ENCODE measurements around the gene ADCYAP1R1.

The ADCYAP1R1 gene

DNA sequence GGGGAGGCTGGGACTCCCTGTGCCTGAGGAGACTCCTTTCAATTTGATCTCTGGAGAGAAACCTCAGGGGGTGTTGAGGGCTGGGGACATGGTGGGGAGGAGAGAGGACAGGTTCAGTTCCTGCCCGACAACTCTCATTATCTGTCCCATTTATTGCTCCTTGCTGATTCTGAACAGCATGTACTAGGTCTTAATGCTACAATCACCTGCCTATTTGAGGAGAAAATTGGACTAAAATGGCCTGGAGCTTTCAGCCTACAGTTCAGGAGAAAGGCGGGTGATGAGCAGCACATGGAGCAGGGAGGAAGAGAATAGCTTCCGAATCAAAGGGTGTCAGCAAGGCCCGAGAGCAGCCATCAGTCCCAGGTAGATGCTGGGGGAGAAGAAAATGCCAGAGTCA lies 30.0 kb upstream of the ADCYAP1R1 start:
- TF ChIP-seq, protein P1, sequence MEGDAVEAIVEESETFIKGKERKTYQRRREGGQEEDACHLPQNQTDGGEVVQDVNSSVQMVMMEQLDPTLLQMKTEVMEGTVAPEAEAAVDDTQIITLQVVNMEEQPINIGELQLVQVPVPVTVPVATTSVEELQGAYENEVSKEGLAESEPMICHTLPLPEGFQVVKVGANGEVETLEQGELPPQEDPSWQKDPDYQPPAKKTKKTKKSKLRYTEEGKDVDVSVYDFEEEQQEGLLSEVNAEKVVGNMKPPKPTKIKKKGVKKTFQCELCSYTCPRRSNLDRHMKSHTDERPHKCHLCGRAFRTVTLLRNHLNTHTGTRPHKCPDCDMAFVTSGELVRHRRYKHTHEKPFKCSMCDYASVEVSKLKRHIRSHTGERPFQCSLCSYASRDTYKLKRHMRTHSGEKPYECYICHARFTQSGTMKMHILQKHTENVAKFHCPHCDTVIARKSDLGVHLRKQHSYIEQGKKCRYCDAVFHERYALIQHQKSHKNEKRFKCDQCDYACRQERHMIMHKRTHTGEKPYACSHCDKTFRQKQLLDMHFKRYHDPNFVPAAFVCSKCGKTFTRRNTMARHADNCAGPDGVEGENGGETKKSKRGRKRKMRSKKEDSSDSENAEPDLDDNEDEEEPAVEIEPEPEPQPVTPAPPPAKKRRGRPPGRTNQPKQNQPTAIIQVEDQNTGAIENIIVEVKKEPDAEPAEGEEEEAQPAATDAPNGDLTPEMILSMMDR (IDR thresholded peaks at IDR 0.05; ENCODE audit: low read depth, low read length) = no peak
- in situ Hi-C loops (cut with HindIII; ENCODE audit: low sequenced_read_pairs) = no loop called here
- H3K4me3 ChIP-seq (ENCODE audit: low read depth, low read length) = no peak overlapping the region
- no peak for DNase-seq (ENCODE audit: low read depth, low spot score)

DNA sequence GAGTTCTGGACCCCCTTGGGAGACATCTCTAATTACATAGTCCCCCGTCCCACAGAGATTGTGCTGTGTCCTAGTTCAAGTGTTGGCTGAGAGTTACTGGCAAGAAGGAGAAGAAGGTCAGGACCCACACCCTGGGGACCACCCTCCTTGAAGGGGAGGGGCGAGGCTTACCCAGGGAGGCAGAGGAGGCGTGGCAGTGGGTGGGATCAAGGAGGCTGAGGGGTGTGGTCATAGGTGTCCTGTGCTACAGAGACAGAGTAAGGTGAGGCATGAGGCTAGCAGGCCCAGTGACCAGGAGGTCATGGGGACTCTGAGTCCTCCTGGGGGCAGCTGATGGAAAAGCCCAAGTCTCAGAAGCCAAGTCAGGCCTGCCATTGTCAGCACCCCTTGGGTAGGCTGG lies 29.4 kb upstream of the ADCYAP1R1 start:
- in situ Hi-C loops (cut with HindIII; ENCODE audit: low sequenced_read_pairs) = no loop called here
- TF ChIP-seq, protein P1 (IDR thresholded peaks at IDR 0.05; ENCODE audit: low read depth, low read length) = no peak
- no peak overlapping the region for H3K4me3 ChIP-seq (ENCODE audit: low read depth, low read length)
- no peak for DNase-seq (ENCODE audit: low read depth, low spot score)

DNA sequence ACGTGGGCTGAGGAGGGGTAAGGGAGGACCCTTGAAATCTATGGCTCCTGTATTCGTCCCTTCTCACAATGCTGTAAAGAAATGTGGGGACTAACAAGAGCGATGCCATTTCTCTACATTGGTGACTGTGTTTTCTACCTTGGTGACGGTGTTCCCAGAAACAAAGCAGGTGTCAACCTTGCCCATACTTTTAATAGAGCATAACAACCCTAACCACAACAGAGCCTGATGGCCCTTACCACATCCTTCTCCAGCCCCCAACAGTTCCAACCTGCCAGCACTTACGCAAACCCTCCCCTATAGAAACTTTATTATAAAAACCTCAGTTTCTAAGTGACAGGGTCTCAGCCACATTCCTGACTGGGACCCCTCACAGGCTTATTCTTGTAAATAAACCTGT lies 28.2 kb upstream of the ADCYAP1R1 start:
- TF ChIP-seq, protein P1 (IDR thresholded peaks at IDR 0.05; ENCODE audit: low read depth, low read length) = no peak
- DNase-seq (ENCODE audit: low read depth, low spot score) = no peak
- in situ Hi-C loops (cut with HindIII; ENCODE audit: low sequenced_read_pairs) = no loop called here
- no peak overlapping the region for H3K4me3 ChIP-seq (ENCODE audit: low read depth, low read length)

DNA sequence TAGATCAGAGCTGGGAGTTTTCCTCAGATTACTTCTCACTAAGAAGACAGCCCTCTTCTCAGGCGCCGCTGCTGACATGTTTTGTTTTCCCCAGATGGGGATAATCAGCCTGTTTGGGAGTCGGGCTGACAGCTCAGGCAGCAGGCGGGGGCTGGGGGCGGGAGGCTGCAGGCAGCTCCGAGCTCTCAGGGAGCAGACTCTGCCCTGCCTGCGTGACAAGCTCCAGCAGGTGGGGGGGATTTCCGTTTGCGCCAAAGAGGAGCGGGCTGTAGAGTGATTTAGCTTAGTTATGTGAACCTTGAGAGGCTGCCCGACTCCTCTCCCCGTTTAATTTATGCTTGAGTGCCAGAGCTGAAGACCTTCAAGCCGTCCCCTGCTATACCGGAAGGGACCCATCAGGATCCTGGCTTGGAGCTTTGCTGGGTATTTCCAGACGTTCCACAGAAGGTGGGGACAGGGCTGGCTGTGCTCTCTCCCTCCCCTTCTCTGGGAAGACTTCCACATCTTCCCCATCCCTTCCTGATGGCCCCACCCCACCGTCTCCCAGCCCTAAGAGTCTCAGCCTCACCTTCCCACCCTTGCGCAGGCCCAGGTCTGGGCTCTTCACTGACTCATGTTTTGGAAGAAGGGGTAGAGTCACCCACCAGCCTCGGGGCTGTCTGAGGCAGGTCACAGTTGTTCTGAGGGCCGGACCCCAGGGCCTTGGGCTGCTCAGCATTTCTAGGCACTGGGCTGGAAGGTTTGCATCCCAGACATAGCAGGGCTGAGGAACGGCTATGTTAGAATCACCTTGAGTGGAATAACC lies 24.7 kb upstream of the ADCYAP1R1 start:
- DNase-seq (ENCODE audit: low read depth, low spot score) = no peak
- TF ChIP-seq, protein P1 (IDR thresholded peaks at IDR 0.05; ENCODE audit: low read depth, low read length) = no peak
- in situ Hi-C loops (cut with HindIII; ENCODE audit: low sequenced_read_pairs) = no loop called here
- no peak overlapping the region for H3K4me3 ChIP-seq (ENCODE audit: low read depth, low read length)

DNA sequence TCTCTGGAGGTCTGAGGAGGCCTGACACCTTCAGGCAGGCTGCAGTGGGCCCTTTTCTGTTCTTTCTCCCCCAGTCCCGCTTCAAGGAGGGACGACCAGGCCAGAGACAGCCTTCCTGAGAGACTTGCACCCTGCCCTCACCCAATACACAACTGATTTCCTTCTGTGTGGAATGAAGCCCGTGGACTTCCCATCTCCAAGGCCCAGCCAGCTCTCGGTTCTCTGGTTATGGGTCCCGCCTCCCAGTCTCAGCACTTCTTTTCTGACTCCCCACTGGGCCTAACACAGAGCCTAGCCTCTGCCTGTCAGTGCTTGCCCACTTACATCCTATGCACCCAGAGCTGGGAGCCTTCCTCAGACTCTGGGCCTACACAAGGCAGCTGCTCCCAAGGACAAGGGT lies 24.1 kb upstream of the ADCYAP1R1 start:
- in situ Hi-C loops (cut with HindIII; ENCODE audit: low sequenced_read_pairs) = no loop called here
- TF ChIP-seq, protein P1 (IDR thresholded peaks at IDR 0.05; ENCODE audit: low read depth, low read length) = no peak
- no peak overlapping the region for H3K4me3 ChIP-seq (ENCODE audit: low read depth, low read length)
- no peak for DNase-seq (ENCODE audit: low read depth, low spot score)

DNA sequence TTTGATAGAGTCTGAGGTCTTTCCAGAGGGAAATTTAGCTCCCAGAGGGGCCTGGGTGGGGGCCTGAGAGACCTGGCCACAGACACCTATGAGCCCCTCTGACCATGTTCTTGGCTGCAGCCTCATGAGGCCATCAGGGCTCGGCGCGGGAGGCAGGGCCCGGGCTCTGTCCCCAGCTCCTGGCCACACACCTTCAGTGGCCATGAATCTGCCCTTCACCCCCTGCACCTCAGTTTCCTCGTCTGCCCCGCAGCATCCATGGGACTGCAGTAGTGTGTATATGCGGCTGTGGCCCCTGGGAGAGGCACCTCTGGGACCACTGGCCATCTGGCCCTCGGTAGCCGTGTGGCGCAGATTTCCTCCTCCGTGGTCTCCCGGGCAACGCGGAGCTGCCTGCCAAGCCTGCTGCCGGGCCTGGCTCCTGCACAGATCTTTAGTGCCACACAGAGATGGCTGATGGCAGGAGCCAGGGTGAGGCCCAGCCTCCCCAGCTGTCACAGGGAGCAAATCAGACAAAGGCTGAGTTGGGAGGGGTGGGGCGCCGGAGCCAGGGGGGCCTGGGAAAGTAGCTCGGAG lies 23.6 kb upstream of the ADCYAP1R1 start:
- no peak for DNase-seq (ENCODE audit: low read depth, low spot score)
- TF ChIP-seq, protein P1 (IDR thresholded peaks at IDR 0.05; ENCODE audit: low read depth, low read length) = no peak
- no peak overlapping the region for H3K4me3 ChIP-seq (ENCODE audit: low read depth, low read length)
- in situ Hi-C loops (cut with HindIII; ENCODE audit: low sequenced_read_pairs) = no loop called here

All from astrocyte of the spinal cord (primary cell).